Chondrocyte (in vitro differentiated cells): Measurements from ENCODE around the gene SLC41A3. TPM values are rescaled to one million over a fixed set of nuclear protein-coding genes. Genes with fewer than 3 reads are reported as not detected.
A peak's percentile ranks its signal among the peaks of the same experiment; 100 is the strongest.
"Not testable (repeated sequence)": the region's sequence is repeated elsewhere in the genome, so short reads cannot be mapped to it uniquely, and the experiment has no call there.

Experiments
- DNase-seq: peaks from one replicate; pipeline ENCODE4 v3.0.0; 2021; ENCODE audit warnings: mixed read lengths, low spot score
- H3K27ac Mint-ChIP-seq: one replicate; pipeline ENCODE4 v1.8.0; 2021; ENCODE audit warnings: mild to moderate bottlenecking, moderate library complexity, mixed read lengths; ENCODE audit not compliant: unreplicated experiment
- H3K27me3 Mint-ChIP-seq: 2 replicates; pipeline ENCODE4 v1.8.0; 2021; ENCODE audit warnings: low read depth, mixed read lengths
- H3K36me3 Mint-ChIP-seq: 2 replicates; pipeline ENCODE4 v1.8.0; 2021; ENCODE audit warnings: low read depth, mixed read lengths
- H3K4me1 Mint-ChIP-seq: 2 replicates; pipeline ENCODE4 v1.8.0; 2021; ENCODE audit warnings: low read depth, mild to moderate bottlenecking, mixed read lengths
- H3K4me3 Mint-ChIP-seq: one replicate; pipeline ENCODE4 v1.8.0; 2021; ENCODE audit warnings: mild to moderate bottlenecking, moderate library complexity, mixed read lengths; ENCODE audit not compliant: unreplicated experiment
- H3K9me3 Mint-ChIP-seq: 2 replicates; pipeline ENCODE4 v1.8.0; 2021; ENCODE audit warnings: low read depth, mixed read lengths
- total RNA-seq: library from RNA; stranded (reverse); gene quantifications from 3 replicates; pipeline ENCODE4 v1.2.1, GENCODE V29; 2021
- TF ChIP-seq, protein P1 (sequence below): fragments of 200-600 bp; sonication (generic); IDR thresholded peaks from 2 replicates; pipeline ENCODE4 v1.5.0; 2021; ENCODE audit warnings: antibody characterized with exemption, mild to moderate bottlenecking, moderate library complexity

Gene SLC41A3
- total RNA-seq, 1 donor from 2014 or later, result 43.2 TPM

- Mint-ChIP-seq H3K27me3 (peaks cover 11% of the 10 kb centered on the region), H3K4me1 (peaks cover 4% of the 10 kb centered on the region), H3K4me3 (no peak overlapping the region), H3K27ac (no peak overlapping the region), H3K36me3 (peaks cover 4% of the 10 kb centered on the region), H3K9me3 (peaks cover 3% of the 10 kb centered on the region)
- no peak for DNase-seq
- TF ChIP-seq, protein P1, sequence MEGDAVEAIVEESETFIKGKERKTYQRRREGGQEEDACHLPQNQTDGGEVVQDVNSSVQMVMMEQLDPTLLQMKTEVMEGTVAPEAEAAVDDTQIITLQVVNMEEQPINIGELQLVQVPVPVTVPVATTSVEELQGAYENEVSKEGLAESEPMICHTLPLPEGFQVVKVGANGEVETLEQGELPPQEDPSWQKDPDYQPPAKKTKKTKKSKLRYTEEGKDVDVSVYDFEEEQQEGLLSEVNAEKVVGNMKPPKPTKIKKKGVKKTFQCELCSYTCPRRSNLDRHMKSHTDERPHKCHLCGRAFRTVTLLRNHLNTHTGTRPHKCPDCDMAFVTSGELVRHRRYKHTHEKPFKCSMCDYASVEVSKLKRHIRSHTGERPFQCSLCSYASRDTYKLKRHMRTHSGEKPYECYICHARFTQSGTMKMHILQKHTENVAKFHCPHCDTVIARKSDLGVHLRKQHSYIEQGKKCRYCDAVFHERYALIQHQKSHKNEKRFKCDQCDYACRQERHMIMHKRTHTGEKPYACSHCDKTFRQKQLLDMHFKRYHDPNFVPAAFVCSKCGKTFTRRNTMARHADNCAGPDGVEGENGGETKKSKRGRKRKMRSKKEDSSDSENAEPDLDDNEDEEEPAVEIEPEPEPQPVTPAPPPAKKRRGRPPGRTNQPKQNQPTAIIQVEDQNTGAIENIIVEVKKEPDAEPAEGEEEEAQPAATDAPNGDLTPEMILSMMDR, result no peak
Observed at GRCh38 chr3:125967156-125967555, 116.8 kb downstream of the SLC41A3 start.

DNA sequence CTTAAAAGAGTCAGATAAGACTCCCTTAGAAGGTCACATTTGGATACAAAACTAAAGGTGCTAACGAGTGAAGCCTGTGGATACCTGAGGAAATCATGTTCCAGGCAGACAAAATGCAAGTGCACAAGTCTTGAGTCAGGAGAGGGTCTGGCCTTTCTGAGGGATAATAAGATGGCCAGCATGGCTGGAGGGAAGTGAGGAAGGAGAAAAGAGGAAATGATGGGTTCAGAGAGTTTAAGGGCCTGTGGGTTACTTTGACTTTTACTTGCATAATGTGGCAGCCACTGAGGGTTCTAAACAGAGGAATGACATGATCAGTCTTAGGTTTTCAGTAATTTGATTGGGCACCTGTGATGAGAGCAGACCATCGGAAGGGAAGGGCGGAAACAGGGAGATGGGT lies 118.4 kb downstream of the SLC41A3 start:
- Mint-ChIP-seq H3K9me3 (peaks cover 3% of the 10 kb centered on the region), H3K4me1 (no peaks in the 10 kb centered on the region), H3K27me3 (peaks cover 4% of the 10 kb centered on the region), H3K27ac (no peak overlapping the region), H3K4me3 (no peak overlapping the region), H3K36me3 (peaks cover 4% of the 10 kb centered on the region)
- TF ChIP-seq, protein P1, result no peak
- no peak for DNase-seq

GRCh38 chr3:125963834-125964233 lies 120.1 kb downstream of the SLC41A3 start:
- not testable (repeated sequence) for H3K27ac Mint-ChIP-seq, H3K36me3 Mint-ChIP-seq, H3K27me3 Mint-ChIP-seq, H3K9me3 Mint-ChIP-seq, H3K4me1 Mint-ChIP-seq, H3K4me3 Mint-ChIP-seq, DNase-seq

DNA sequence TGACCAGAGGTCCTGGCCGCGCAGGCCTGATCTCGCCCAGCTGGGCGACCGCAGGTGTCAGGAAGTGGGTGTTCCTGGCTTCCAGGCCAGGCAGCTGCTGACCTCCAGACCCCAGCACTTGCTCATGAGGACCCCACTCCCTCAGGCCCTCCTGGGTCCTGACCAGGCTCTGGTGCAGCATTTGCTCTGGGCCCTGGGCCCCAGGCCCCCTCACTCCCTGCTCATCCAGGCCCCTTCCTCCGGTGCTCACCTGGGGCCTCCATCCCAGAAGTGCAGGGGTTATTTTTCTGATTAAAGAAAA lies 122.7 kb downstream of the SLC41A3 start:
- Mint-ChIP-seq H3K4me3 (no peak overlapping the region), H3K36me3 (peaks cover 4% of the 10 kb centered on the region), H3K27me3 (peaks cover 14% of the 10 kb centered on the region), H3K9me3 (peaks cover 3% of the 10 kb centered on the region), H3K27ac (no peak overlapping the region), H3K4me1 (peaks cover 2% of the 10 kb centered on the region)
- DNase-seq, result no peak
- TF ChIP-seq, protein P1, result no peak

- H3K4me1 Mint-ChIP-seq, result peaks cover 2% of the 10 kb centered on the region
- H3K9me3 Mint-ChIP-seq, result peaks cover 3% of the 10 kb centered on the region
- peaks cover 4% of the 10 kb centered on the region for H3K36me3 Mint-ChIP-seq
- TF ChIP-seq, protein P1, result no peak
- no peak overlapping the region for H3K27ac Mint-ChIP-seq
- H3K27me3 Mint-ChIP-seq, result peaks cover 14% of the 10 kb centered on the region
- H3K4me3 Mint-ChIP-seq, result no peak overlapping the region
- DNase-seq, result no peak
Observed at GRCh38 chr3:125960456-125961288, 123.3 kb downstream of the SLC41A3 start.

GRCh38 chr3:125960066-125960424 lies 123.9 kb downstream of the SLC41A3 start:
- Mint-ChIP-seq H3K27me3 (peaks cover 14% of the 10 kb centered on the region), H3K4me3 (no peak overlapping the region), H3K9me3 (peaks cover 3% of the 10 kb centered on the region), H3K36me3 (peaks cover 4% of the 10 kb centered on the region), H3K4me1 (peaks cover 2% of the 10 kb centered on the region), H3K27ac (no peak overlapping the region)
- peak; percentile 65 for DNase-seq
- TF ChIP-seq, protein P1, result no peak
